ENCODE results near the gene SPANXN4.

The SPANXN4 gene

GRCh38 chrX:143025628-143026027, at the start of gene SPANXN4:
TSS of gene SPANXN4 (plus strand) at chrX:143025928. CDS start at chrX:143026015, 87 bp downstream.
- DNase-seq (ENCODE audit: low spot score) = no peak

- peak; percentile 1 for DNase-seq (ENCODE audit: low spot score)
These were observed 48.4 kb upstream of the SPANXN4 start for GRCh38 chrX:142977128-142977914.

GRCh38 chrX:142978130-142978684, 47.5 kb upstream of the SPANXN4 start:
- no peak for DNase-seq (ENCODE audit: low spot score)

- DNase-seq (ENCODE audit: low spot score) = no peak
These were observed 43.0 kb upstream of the SPANXN4 start for GRCh38 chrX:142982679-142983078.

- DNase-seq (ENCODE audit: low spot score) = no peak
These were observed 30.7 kb upstream of the SPANXN4 start for GRCh38 chrX:142994988-142995387.

GRCh38 chrX:142998447-142999198, 27.1 kb upstream of the SPANXN4 start:
- DNase-seq (ENCODE audit: low spot score) = no peak

- no peak for DNase-seq (ENCODE audit: low spot score)
These were observed 26.5 kb upstream of the SPANXN4 start for GRCh38 chrX:142999199-142999701.

GRCh38 chrX:143002206-143002605, 23.5 kb upstream of the SPANXN4 start:
- DNase-seq (ENCODE audit: low spot score) = no peak

- DNase-seq (ENCODE audit: low spot score) = no peak
These were observed 8.5 kb upstream of the SPANXN4 start for GRCh38 chrX:143017272-143017671.

GRCh38 chrX:143027275-143027674, 1.5 kb downstream of the SPANXN4 start:
- no peak for DNase-seq (ENCODE audit: low spot score)

- DNase-seq (ENCODE audit: low spot score) = no peak
These were observed 21.8 kb downstream of the SPANXN4 start for GRCh38 chrX:143047511-143047910.

GRCh38 chrX:143058120-143058519, 32.4 kb downstream of the SPANXN4 start:
- DNase-seq (ENCODE audit: low spot score) = no peak

- DNase-seq (ENCODE audit: low spot score) = no peak
These were observed 55.5 kb downstream of the SPANXN4 start for GRCh38 chrX:143081231-143081630.

GRCh38 chrX:143082537-143082936, 56.8 kb downstream of the SPANXN4 start:
- no peak for DNase-seq (ENCODE audit: low spot score)

Data from pons (tissue), 1 donor.